Measurements from ENCODE around the gene FBL.

GRCh38 chr19:39830406-39830805 lies 15.8 kb downstream of the FBL start:
- TF ChIP-seq EZH2 (IDR thresholded peaks at IDR 0.05; ENCODE audit: low read depth) (no peak), CTCF (conservative IDR thresholded peaks at IDR 0.05) (no peak)

All from PC-9 (cell line).